ENCODE data around the gene SORL1. TPM values are rescaled to one million over a fixed set of nuclear protein-coding genes. Genes with fewer than 3 reads are reported as not detected.
A peak's percentile ranks its signal among the peaks of the same experiment; 100 is the strongest.

Gene SORL1
- total RNA-seq, 1 donor from 2014 or later = 46.0 TPM

GRCh38 chr11:121554552-121554951 is 102.4 kb downstream of the SORL1 start:
- Histone ChIP-seq H3K4me1 (peaks cover 45% of the 10 kb centered on the region), H3F3A (ENCODE audit: low read depth) (peaks cover 6% of the 10 kb centered on the region), H3K4me3 (no peak overlapping the region), H3K27me3 (no peaks in the 10 kb centered on the region), H3K27ac (no peak overlapping the region), H3K9me3 (ENCODE audit: low read depth) (no peaks in the 10 kb centered on the region), H2AFZ (replicated peaks) (no peak overlapping the region), H4K20me1 (ENCODE audit: low read depth) (no peaks in the 10 kb centered on the region), H3K4me2 (no peak overlapping the region), H3K79me2 (ENCODE audit: low read depth) (no peaks in the 10 kb centered on the region), H3K9ac (no peak overlapping the region), H3K36me3 (no peaks in the 10 kb centered on the region)
- H3K4me1 Mint-ChIP-seq = peaks cover 39% of the 10 kb centered on the region
- TF ChIP-seq EZH2phosphoT487 (IDR thresholded peaks at IDR 0.05) = no peak
- TF ChIP-seq EZH2 (IDR thresholded peaks at IDR 0.05) = no peak
- TF ChIP-seq, protein P1, sequence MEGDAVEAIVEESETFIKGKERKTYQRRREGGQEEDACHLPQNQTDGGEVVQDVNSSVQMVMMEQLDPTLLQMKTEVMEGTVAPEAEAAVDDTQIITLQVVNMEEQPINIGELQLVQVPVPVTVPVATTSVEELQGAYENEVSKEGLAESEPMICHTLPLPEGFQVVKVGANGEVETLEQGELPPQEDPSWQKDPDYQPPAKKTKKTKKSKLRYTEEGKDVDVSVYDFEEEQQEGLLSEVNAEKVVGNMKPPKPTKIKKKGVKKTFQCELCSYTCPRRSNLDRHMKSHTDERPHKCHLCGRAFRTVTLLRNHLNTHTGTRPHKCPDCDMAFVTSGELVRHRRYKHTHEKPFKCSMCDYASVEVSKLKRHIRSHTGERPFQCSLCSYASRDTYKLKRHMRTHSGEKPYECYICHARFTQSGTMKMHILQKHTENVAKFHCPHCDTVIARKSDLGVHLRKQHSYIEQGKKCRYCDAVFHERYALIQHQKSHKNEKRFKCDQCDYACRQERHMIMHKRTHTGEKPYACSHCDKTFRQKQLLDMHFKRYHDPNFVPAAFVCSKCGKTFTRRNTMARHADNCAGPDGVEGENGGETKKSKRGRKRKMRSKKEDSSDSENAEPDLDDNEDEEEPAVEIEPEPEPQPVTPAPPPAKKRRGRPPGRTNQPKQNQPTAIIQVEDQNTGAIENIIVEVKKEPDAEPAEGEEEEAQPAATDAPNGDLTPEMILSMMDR (IDR thresholded peaks at IDR 0.05) = no peak
- H3K9me3 Mint-ChIP-seq = no peaks in the 10 kb centered on the region
- no peak overlapping the region for H3K27ac Mint-ChIP-seq
- H3K27me3 Mint-ChIP-seq (ENCODE audit: insufficient read depth, low read depth) = no peaks in the 10 kb centered on the region
- H3K4me3 Mint-ChIP-seq = no peak overlapping the region
- DNase-seq (ENCODE audit: low spot score) = peak; percentile 27
- H3K36me3 Mint-ChIP-seq = peaks cover 7% of the 10 kb centered on the region

DNA sequence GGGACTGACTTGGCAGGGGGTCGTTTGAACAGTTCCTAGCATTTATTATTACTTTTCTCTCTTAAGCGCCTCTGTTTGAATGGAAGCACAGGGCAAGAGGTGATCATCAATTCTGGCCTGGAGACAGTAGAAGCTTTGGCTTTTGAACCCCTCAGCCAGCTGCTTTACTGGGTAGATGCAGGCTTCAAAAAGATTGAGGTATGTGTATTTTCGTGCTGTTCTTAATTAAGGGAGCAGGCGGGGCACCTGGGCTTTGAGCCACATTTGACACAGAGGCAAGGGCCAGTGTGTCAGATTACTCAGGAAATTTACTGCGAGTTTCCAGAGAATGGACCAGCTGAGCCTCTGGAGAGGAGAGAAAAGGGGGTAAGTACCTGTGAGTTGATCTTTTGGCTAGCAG is 103.0 kb downstream of the SORL1 start:
- no peaks in the 10 kb centered on the region for H3K9me3 ChIP-seq (ENCODE audit: low read depth)
- DNase-seq (ENCODE audit: low spot score) = no peak
- Mint-ChIP-seq H3K27me3 (ENCODE audit: insufficient read depth, low read depth) (peaks cover 2% of the 10 kb centered on the region), H3K36me3 (peaks cover 12% of the 10 kb centered on the region), H3K4me3 (no peak overlapping the region), H3K27ac (no peak overlapping the region), H3K9me3 (no peaks in the 10 kb centered on the region), H3K4me1 (peaks cover 44% of the 10 kb centered on the region)
- H3K79me2 ChIP-seq (ENCODE audit: low read depth) = no peaks in the 10 kb centered on the region
- no peaks in the 10 kb centered on the region for H3K36me3 ChIP-seq
- no peak overlapping the region for H2AFZ ChIP-seq (replicated peaks)
- H3K9ac ChIP-seq = no peak overlapping the region
- no peak for TF ChIP-seq EZH2 (IDR thresholded peaks at IDR 0.05)
- TF ChIP-seq EZH2phosphoT487 (IDR thresholded peaks at IDR 0.05) = no peak
- TF ChIP-seq, protein P1 (IDR thresholded peaks at IDR 0.05) = no peak
- H3F3A ChIP-seq (ENCODE audit: low read depth) = peaks cover 6% of the 10 kb centered on the region
- H3K27ac ChIP-seq = no peak overlapping the region
- no peaks in the 10 kb centered on the region for H3K27me3 ChIP-seq
- no peak overlapping the region for H3K4me3 ChIP-seq
- peak overlapping the region; percentile 9 for H3K4me2 ChIP-seq
- H3K4me1 ChIP-seq = peaks cover 50% of the 10 kb centered on the region
- H4K20me1 ChIP-seq (ENCODE audit: low read depth) = no peaks in the 10 kb centered on the region

GRCh38 chr11:121556937-121557336 is 104.8 kb downstream of the SORL1 start:
- Mint-ChIP-seq H3K4me3 (no peak overlapping the region), H3K36me3 (peaks cover 12% of the 10 kb centered on the region), H3K27ac (no peak overlapping the region)

More at GRCh38 chr11:121556937-121557336, 104.8 kb downstream of the SORL1 start:
- Histone ChIP-seq H2AFZ (replicated peaks) (no peak overlapping the region), H3K27ac (no peak overlapping the region), H4K20me1 (ENCODE audit: low read depth) (no peaks in the 10 kb centered on the region), H3K9me3 (ENCODE audit: low read depth) (no peaks in the 10 kb centered on the region), H3K4me1 (peaks cover 39% of the 10 kb centered on the region), H3K4me3 (no peak overlapping the region), H3K79me2 (ENCODE audit: low read depth) (no peaks in the 10 kb centered on the region), H3K36me3 (no peaks in the 10 kb centered on the region), H3K27me3 (no peaks in the 10 kb centered on the region), H3F3A (ENCODE audit: low read depth) (peaks cover 6% of the 10 kb centered on the region), H3K4me2 (no peak overlapping the region), H3K9ac (no peak overlapping the region)
- Mint-ChIP-seq H3K4me1 (peaks cover 38% of the 10 kb centered on the region), H3K9me3 (no peaks in the 10 kb centered on the region), H3K27me3 (ENCODE audit: insufficient read depth, low read depth) (peaks cover 2% of the 10 kb centered on the region)
- TF ChIP-seq EZH2 (IDR thresholded peaks at IDR 0.05) (no peak), EZH2phosphoT487 (IDR thresholded peaks at IDR 0.05) (no peak)
- TF ChIP-seq, protein P1 (IDR thresholded peaks at IDR 0.05) = no peak
- DNase-seq (ENCODE audit: low spot score) = no peak
